Left lung (tissue), 14 donors: ENCODE measurements around the gene VAT1L. TPM values are rescaled to one million over a fixed set of nuclear protein-coding genes. Genes with fewer than 3 reads are reported as not detected.

Experiments
- ATAC-seq: fragments of 200-7000 bp; cut with Tn5 transposase; one replicate; pipeline ENCODE4 v1.9.1; 2020; ENCODE audit warnings: moderate library complexity
- DNase-seq, 4 donors: peaks; one replicate each; pipeline ENCODE4 v3.0.0-alpha.2; 2013 to 2020
- H3K27ac ChIP-seq, 2 donors: fragments of 200-600 bp; sonication (generic) in 1 of 2; one replicate each; pipeline versions ENCODE4 v1.5.0 to v1.8.0; 2020 to 2021
- H3K27me3 ChIP-seq, 2 donors: fragments of 200-600 bp; sonication (generic) in 1 of 2; one replicate each; pipeline versions ENCODE4 v1.5.0 to v1.8.0; 2020 to 2021
- H3K36me3 ChIP-seq, 2 donors: fragments of 200-600 bp; sonication (generic) in 1 of 2; one replicate each; pipeline versions ENCODE4 v1.5.0 to v1.8.0; 2020 to 2021
- H3K4me1 ChIP-seq, 2 donors: fragments of 200-600 bp; one replicate each; pipeline ENCODE4 v1.8.0; 2021
- H3K4me3 ChIP-seq, 2 donors: fragments of 200-600 bp; sonication (generic) in 1 of 2; one replicate each; pipeline versions ENCODE4 v1.5.0 to v1.8.0; 2020 to 2021; ENCODE audit warnings: mild to moderate bottlenecking in 1 of 2
- H3K9me3 ChIP-seq, 2 donors: fragments of 200-600 bp; sonication (generic) in 1 of 2; one replicate each; pipeline versions ENCODE4 v1.5.0 to v1.8.0; 2020 to 2021
- CTCF ChIP-seq, 2 donors: fragments of 200-600 bp; sonication (generic) in 1 of 2; IDR thresholded peaks; one replicate each; pipeline versions ENCODE4 v1.5.0 to v1.8.0; 2021; ENCODE audit warnings: antibody characterized with exemption in 2 of 2
- intact Hi-C, 2 donors: fragments of 100-400 bp; cut with DNase I; formaldehyde crosslinking; loops; one replicate each; pipeline versions ENCODE4 v1.11.2 to v1.14.2; 2022
- long read RNA-seq, 12 donors: library from polyadenylated mRNA in 2 of 12; unstranded in 2 of 12; transcript quantifications; one replicate each; pipeline ENCODE4 v2.0.0 and lab custom pipeline, GENCODE V29; 2019 to 2026
- polyA plus RNA-seq, 6 donors: library from polyadenylated mRNA; unstranded; fragments of 120-200 nt; gene quantifications; one replicate each; pipeline ENCODE4 v1.2.1, GENCODE V29; 2013; ENCODE audit not compliant: insufficient read length in 6 of 6
- total RNA-seq, 2 donors: library from RNA; stranded (reverse); fragmentation: NEBNext Ultra II Directional; extraction: Animal tissue kit (Norgen Biotek cat#: 25700); gene quantifications; one replicate each; pipeline ENCODE4 v1.2.1, GENCODE V29; 2021
- donor health status: DM: no; HTN: yes; CAD: no.
- donor health status: DM: no; HTN: no; CAD: no.

The VAT1L gene
- total RNA-seq = under 1 TPM; 0.26 to 0.39 TPM
- polyA plus RNA-seq = 1 to 10 TPM; 5.0 to 9.2 (median 7.2) TPM
- long read RNA-seq, donor 1, partial matches to known transcripts = 0 of 1 reads
- long read RNA-seq, donor 1, other reads (novel, unspliced or antisense) = 0 of 1 reads
- long read RNA-seq, donor 2, partial matches to known transcripts = 0 of 3 reads
- long read RNA-seq, donor 2, other reads (novel, unspliced or antisense) = 0 of 3 reads
- long read RNA-seq, donor 3, partial matches to known transcripts = 0 of 2 reads
- long read RNA-seq, donor 3, other reads (novel, unspliced or antisense) = 0 of 2 reads
- long read RNA-seq, donor 4 = 0 reads
- long read RNA-seq, donor 5, partial matches to known transcripts = 0 of 3 reads
- long read RNA-seq, donor 5, other reads (novel, unspliced or antisense) = 0 of 3 reads
- long read RNA-seq, donor 6, partial matches to known transcripts = 0 of 2 reads
- long read RNA-seq, donor 6, other reads (novel, unspliced or antisense) = 0 of 2 reads
- long read RNA-seq, donor 7, partial matches to known transcripts = 0 of 1 reads
- long read RNA-seq, donor 7, other reads (novel, unspliced or antisense) = 0 of 1 reads
- long read RNA-seq, donor 8, partial matches to known transcripts = 0 of 1 reads
- long read RNA-seq, donor 8, other reads (novel, unspliced or antisense) = 0 of 1 reads
- long read RNA-seq, donor 9 = 0 reads
- long read RNA-seq, donor 10 = 0 reads
- long read RNA-seq, donor 11 = 0 reads
- long read RNA-seq, donor 12, partial matches to known transcripts = 0 of 1 reads
- long read RNA-seq, donor 12, other reads (novel, unspliced or antisense) = 0 of 1 reads

GRCh38 chr16:77788181-77789084, at the start of gene VAT1L:
Gene VAT1L (plus strand): TSS chr16:77788564. CDS start chr16:77788683, 119 bp downstream.
- TF ChIP-seq CTCF (IDR thresholded peaks at IDR 0.05) = no peak
- Histone ChIP-seq H3K4me1 (peaks cover 0 to 19% of the 10 kb centered on the region in 2 donors), H3K36me3 (no peaks in the 10 kb centered on the region), H3K27ac (no peak within 1 kb of the TSS), H3K4me3 (peak within 1 kb of the TSS; percentile 17 to 31), H3K27me3 (peaks cover 36 to 77% of the 10 kb centered on the region in 2 donors), H3K9me3 (no peaks in the 10 kb centered on the region)
- DNase-seq (peak in 3 of 4 donors; percentile 34 to 75 (median 44)), ATAC-seq (peak; percentile 89)
- intact Hi-C loops = no loop called here

GRCh38 chr16:77738706-77739558, 49.4 kb upstream of the VAT1L start:
- Histone ChIP-seq H3K9me3 (peaks cover 0 to 1% of the 10 kb centered on the region in 2 donors), H3K4me3 (no peak overlapping the region), H3K27me3 (no peaks in the 10 kb centered on the region), H3K27ac (no peak overlapping the region), H3K4me1 (no peaks in the 10 kb centered on the region), H3K36me3 (no peaks in the 10 kb centered on the region)
- no peak for TF ChIP-seq CTCF (IDR thresholded peaks at IDR 0.05)
- ATAC-seq = no peak
- no peak for DNase-seq
- intact Hi-C loops = no loop called here

GRCh38 chr16:77739559-77739892, 48.8 kb upstream of the VAT1L start:
- no peak for ATAC-seq
- intact Hi-C loops = no loop called here
- no peaks in the 10 kb centered on the region for H3K36me3 ChIP-seq

More at GRCh38 chr16:77739559-77739892, 48.8 kb upstream of the VAT1L start:
- Histone ChIP-seq H3K4me1 (no peaks in the 10 kb centered on the region), H3K4me3 (no peak overlapping the region), H3K27me3 (no peaks in the 10 kb centered on the region), H3K27ac (no peak overlapping the region), H3K9me3 (peaks cover 0 to 1% of the 10 kb centered on the region in 2 donors)
- no peak for TF ChIP-seq CTCF (IDR thresholded peaks at IDR 0.05)
- DNase-seq = no peak
